Stimulated activated naive CD8-positive, alpha-beta T cell treated with anti-CD3 and anti-CD28 coated beads, Interleukin-15, Interleukin-2, amounts not matched to agents 100 ng/mL and 50 ng/mL, for 24 hours (primary cell): ENCODE results near the gene INPP4B.
"Not testable (repeated sequence)": the region's sequence is repeated elsewhere in the genome, so short reads cannot be mapped to it uniquely, and the experiment has no call there.

Source experiments
- H3K27ac Mint-ChIP-seq: one replicate; pipeline ENCODE4 v1.8.0; 2021; ENCODE audit warnings: mild to moderate bottlenecking, mixed read lengths
- H3K27me3 Mint-ChIP-seq: one replicate; pipeline ENCODE4 v1.8.0; 2021; ENCODE audit warnings: mixed read lengths
- H3K36me3 Mint-ChIP-seq: one replicate; pipeline ENCODE4 v1.8.0; 2021; ENCODE audit warnings: low read depth, mixed read lengths
- H3K4me1 Mint-ChIP-seq: one replicate; pipeline ENCODE4 v1.8.0; 2021; ENCODE audit warnings: low read depth, mixed read lengths
- H3K4me3 Mint-ChIP-seq: one replicate; pipeline ENCODE4 v1.8.0; 2021; ENCODE audit warnings: mild to moderate bottlenecking, mixed read lengths
- H3K9me3 Mint-ChIP-seq: one replicate; pipeline ENCODE4 v1.8.0; 2021; ENCODE audit warnings: mixed read lengths

INPP4B gene

DNA sequence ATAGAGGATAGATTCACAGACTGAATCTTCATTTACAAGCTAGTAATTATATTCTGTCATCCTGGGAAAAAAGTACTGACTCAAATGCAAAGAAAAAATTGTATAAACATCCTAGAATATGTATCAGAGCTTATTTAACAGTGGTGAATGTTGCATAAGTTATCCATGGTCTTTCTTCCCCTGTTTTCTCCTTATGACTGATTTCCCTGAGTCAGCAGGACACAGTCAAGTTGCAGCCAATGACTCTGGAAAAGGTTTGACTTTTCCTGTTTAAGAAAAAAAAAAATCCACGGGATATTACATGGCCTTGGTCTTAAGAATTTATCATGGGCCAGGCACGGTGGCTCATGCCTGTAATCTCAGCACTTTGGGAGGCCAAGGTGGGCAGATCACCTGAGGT lies 36.5 kb downstream of the INPP4B start:
- no peak overlapping the region for H3K4me3 Mint-ChIP-seq
- H3K27me3 Mint-ChIP-seq: no peaks in the 10 kb centered on the region
- H3K4me1 Mint-ChIP-seq: no peaks in the 10 kb centered on the region
- no peaks in the 10 kb centered on the region for H3K9me3 Mint-ChIP-seq
- H3K27ac Mint-ChIP-seq: no peak overlapping the region
- H3K36me3 Mint-ChIP-seq: no peaks in the 10 kb centered on the region

DNA sequence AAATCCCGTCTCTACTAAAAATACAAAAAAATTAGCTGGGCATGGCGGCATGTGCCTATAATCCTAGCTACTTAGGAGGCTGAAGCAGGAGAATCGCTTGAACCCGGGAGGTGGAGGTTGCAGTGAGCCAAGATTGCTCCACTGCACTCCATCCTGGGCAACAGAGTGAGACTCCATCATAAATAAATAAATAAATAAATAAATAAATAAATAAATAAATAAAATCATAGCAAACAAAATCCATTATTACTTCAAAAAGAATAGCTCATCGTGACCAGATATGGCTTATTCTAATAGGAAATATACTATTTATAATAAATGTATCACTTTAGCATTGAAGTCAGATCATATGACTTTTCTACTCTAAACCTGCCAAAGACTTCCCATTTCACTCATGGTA lies 42.2 kb downstream of the INPP4B start:
- not testable (repeated sequence) for H3K36me3 Mint-ChIP-seq, H3K9me3 Mint-ChIP-seq, H3K27ac Mint-ChIP-seq, H3K4me3 Mint-ChIP-seq, H3K27me3 Mint-ChIP-seq
- peaks cover 19% of the 10 kb centered on the region for H3K4me1 Mint-ChIP-seq

- Mint-ChIP-seq H3K27me3 (no peaks in the 10 kb centered on the region), H3K4me1 (peaks cover 19% of the 10 kb centered on the region), H3K4me3 (no peak overlapping the region), H3K36me3 (no peaks in the 10 kb centered on the region), H3K27ac (no peak overlapping the region), H3K9me3 (no peaks in the 10 kb centered on the region)
These were observed 44.1 kb downstream of the INPP4B start for GRCh38 chr4:142801966-142802365.

GRCh38 chr4:142781114-142781513 lies 65.0 kb downstream of the INPP4B start:
- no peaks in the 10 kb centered on the region for H3K4me1 Mint-ChIP-seq
- no peaks in the 10 kb centered on the region for H3K36me3 Mint-ChIP-seq
- H3K9me3 Mint-ChIP-seq: no peaks in the 10 kb centered on the region
- no peak overlapping the region for H3K4me3 Mint-ChIP-seq
- no peak overlapping the region for H3K27ac Mint-ChIP-seq
- H3K27me3 Mint-ChIP-seq: no peaks in the 10 kb centered on the region

DNA sequence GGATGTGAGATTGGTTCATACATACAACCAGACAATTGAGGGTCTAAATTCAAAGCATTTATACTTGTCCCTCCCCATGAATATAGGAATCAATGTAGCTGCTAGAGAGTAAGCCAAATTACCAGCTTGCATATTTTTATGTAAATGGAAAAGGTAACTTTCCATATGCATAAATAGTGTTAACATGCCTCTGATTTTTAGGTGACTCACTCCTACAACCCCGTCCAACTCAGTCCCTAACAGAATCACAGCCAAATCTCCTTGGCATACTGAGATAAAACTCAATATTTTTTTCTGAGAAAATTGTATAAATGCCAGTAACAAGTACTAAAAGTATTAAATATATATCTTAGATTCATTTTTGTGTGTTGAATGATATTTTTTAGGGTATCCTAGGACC lies 67.2 kb downstream of the INPP4B start:
- Mint-ChIP-seq H3K9me3 (no peaks in the 10 kb centered on the region), H3K4me1 (no peaks in the 10 kb centered on the region), H3K27me3 (no peaks in the 10 kb centered on the region), H3K36me3 (no peaks in the 10 kb centered on the region), H3K27ac (no peak overlapping the region), H3K4me3 (no peak overlapping the region)

DNA sequence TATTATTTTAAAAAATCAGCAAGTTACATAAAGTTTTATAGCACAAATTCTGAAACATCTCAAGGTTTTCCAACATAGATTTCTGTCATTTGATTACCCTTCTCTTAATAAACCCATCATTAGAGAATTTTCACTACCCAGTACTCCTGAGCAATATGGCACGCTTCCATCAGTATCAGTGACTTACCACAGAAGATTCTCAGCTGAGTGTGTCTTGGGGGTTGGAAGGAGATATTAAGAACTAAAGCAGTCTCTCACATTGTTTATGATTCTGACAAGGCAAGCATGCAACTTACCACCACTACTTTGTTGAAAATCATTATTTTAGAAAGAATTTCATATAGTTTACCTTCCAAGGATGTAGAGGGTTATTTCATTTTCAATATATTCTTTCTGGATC lies 67.7 kb downstream of the INPP4B start:
- Mint-ChIP-seq H3K27ac (no peak overlapping the region), H3K4me3 (no peak overlapping the region), H3K27me3 (no peaks in the 10 kb centered on the region), H3K4me1 (no peaks in the 10 kb centered on the region), H3K9me3 (no peaks in the 10 kb centered on the region), H3K36me3 (no peaks in the 10 kb centered on the region)

DNA sequence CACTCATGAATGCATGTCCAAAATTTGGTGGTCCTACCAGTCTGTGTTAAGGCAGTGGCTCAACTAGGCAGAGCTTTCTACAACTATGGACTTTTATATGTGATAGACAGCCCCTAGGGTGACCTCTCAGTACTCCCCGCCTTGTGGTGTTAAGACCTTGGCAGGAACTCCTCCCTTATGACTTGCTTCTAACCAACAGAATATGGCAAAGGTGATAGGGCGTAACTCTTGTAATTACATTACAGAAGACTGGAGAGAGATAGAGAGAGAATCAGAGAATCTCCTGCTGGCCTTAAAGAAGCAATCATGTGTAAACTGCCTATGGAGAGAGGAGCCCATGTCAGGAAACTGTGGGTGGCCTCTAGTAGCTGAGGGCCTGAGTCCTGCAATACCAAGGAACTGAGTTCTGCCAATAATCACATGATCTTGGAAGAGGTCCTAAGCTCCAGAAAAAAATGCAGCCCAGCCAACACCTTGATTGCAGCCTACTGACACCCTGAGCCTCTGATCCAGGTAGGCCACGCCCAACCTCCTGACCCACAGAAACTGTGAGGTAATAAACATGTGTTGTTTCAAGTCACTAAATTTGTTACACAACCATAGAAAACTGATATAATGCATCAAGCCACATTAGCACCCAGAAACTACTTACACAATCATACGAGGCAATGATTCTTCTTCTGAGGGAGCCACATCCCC lies 68.9 kb downstream of the INPP4B start:
- no peak overlapping the region for H3K27ac Mint-ChIP-seq
- no peak overlapping the region for H3K4me3 Mint-ChIP-seq
- H3K9me3 Mint-ChIP-seq: no peaks in the 10 kb centered on the region
- H3K27me3 Mint-ChIP-seq: no peaks in the 10 kb centered on the region
- no peaks in the 10 kb centered on the region for H3K36me3 Mint-ChIP-seq
- no peaks in the 10 kb centered on the region for H3K4me1 Mint-ChIP-seq

DNA sequence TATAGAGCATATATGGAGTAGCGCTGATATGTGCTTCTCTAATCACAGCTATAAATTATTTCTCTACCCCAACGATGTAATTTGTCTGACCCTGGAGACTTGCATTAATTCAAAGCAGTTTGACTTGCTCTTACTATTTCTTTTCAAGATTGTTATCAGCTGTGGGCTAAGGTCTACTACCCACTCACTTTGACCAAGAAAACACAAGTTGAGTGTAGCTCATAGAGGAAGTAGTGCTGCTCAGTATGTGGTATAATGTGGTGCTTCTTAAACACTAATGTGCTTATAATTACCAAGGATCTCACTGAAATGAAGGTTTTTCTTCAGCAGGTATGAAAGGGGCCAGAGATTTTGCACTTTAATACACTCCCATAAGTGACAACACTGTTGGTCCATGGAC lies 70.1 kb downstream of the INPP4B start:
- H3K4me1 Mint-ChIP-seq: no peaks in the 10 kb centered on the region
- no peak overlapping the region for H3K27ac Mint-ChIP-seq
- H3K4me3 Mint-ChIP-seq: no peak overlapping the region
- H3K36me3 Mint-ChIP-seq: no peaks in the 10 kb centered on the region
- H3K27me3 Mint-ChIP-seq: no peaks in the 10 kb centered on the region
- H3K9me3 Mint-ChIP-seq: no peaks in the 10 kb centered on the region

DNA sequence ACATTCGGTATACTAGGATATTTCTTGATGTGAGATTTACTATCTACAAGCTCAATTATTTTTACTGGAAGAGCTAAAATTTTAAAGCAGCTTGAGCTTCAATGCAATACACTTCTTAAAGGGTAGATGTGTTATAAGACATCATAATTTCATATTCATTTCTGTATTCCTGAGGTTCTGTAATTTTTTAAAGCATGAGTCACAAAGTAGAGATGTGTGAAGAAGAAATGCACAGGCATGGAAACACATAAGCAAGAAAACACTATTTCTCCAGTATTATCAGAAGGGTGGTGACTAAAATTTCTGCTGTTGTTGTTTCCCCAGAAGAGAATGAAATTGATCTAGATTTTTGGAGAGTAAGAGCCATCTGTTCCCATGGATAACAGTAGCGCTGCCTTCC lies 72.6 kb downstream of the INPP4B start:
- H3K9me3 Mint-ChIP-seq: no peaks in the 10 kb centered on the region

DNA sequence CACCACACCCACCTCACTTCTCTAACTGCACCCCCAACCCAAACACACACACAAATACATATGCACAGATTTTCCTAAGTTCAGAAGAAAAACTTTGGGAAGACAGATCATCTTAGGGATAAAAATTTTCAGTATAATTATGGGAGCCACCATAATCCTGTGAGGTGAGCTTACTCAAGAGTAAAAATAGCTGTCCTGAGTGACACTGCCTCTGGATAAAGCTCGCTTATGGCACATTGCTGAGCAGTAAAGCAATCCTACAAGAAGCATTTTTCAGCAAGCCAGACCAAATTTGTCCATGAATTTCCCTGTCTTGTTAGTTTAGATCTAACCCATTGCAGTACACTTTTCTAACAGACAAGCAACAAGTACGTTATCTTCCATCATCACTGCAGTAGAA lies 83.8 kb downstream of the INPP4B start:
- no peaks in the 10 kb centered on the region for H3K27me3 Mint-ChIP-seq
- H3K4me3 Mint-ChIP-seq: no peak overlapping the region
- H3K36me3 Mint-ChIP-seq: no peaks in the 10 kb centered on the region
- no peak overlapping the region for H3K27ac Mint-ChIP-seq
- H3K4me1 Mint-ChIP-seq: no peaks in the 10 kb centered on the region
- no peaks in the 10 kb centered on the region for H3K9me3 Mint-ChIP-seq

More for the DNA sequence above, 72.6 kb downstream of the INPP4B start:
- no peaks in the 10 kb centered on the region for H3K4me1 Mint-ChIP-seq
- H3K4me3 Mint-ChIP-seq: no peak overlapping the region
- H3K27me3 Mint-ChIP-seq: no peaks in the 10 kb centered on the region
- no peaks in the 10 kb centered on the region for H3K36me3 Mint-ChIP-seq
- H3K27ac Mint-ChIP-seq: no peak overlapping the region

GRCh38 chr4:142752202-142752786 lies 93.8 kb downstream of the INPP4B start:
- Mint-ChIP-seq H3K4me3 (no peak overlapping the region), H3K27me3 (no peaks in the 10 kb centered on the region), H3K27ac (no peak overlapping the region), H3K9me3 (no peaks in the 10 kb centered on the region), H3K4me1 (no peaks in the 10 kb centered on the region), H3K36me3 (no peaks in the 10 kb centered on the region)

DNA sequence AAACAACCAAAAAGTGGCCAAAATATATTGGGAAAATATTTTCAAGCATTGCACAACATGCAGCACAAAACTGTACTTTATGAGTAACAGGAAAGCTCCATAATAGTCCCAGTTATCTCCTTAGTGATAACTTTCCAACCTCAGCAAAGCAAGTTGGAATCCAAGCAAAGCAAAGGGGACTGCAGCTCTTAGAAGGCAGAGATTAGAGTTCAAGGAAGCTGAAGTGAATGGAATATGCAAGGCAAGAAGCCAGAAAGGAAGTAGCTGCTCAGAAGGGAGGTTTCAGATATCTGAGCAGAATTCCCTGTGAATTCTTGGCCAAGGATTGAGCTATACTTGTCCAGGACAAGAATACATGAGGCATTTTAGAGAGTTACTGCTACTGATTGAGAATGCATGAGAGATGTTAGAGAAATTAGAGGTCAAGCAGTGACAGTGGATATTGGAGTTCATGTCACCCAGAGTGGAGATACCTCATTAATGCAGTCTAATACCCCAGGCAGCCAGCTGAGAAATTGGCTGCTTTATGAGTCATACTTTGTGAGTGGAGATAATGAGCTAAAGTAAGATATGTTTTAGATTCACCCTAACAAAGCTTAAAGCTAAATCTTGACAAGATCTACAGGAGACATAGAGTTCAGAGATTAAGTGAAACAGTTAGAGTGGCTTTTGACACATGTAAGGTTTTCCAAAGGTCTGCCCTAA lies 102.8 kb downstream of the INPP4B start:
- no peak overlapping the region for H3K4me3 Mint-ChIP-seq
- H3K36me3 Mint-ChIP-seq: no peaks in the 10 kb centered on the region
- no peaks in the 10 kb centered on the region for H3K4me1 Mint-ChIP-seq
- no peaks in the 10 kb centered on the region for H3K27me3 Mint-ChIP-seq
- H3K9me3 Mint-ChIP-seq: peaks cover 32% of the 10 kb centered on the region
- no peak overlapping the region for H3K27ac Mint-ChIP-seq

DNA sequence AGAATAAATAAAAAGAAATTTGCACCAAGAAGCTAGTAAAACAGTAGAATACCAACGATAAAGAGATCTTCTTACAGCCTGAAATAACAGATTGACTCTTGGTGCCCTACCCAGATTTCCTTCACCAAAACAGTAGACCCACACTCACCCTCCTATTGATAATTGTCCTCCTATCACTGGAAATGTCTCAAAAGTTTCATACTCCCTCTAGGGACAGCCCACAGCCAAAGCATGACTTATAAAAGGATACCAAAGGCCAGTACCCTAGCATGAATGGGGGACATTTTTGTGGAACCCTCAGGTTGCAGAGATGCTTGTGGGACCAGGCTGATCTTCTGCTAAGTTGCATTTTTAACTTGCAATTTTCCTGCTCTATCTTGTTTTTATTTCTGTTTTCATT lies 104.1 kb downstream of the INPP4B start:
- Mint-ChIP-seq H3K27me3 (no peaks in the 10 kb centered on the region), H3K4me1 (no peaks in the 10 kb centered on the region), H3K27ac (no peak overlapping the region), H3K4me3 (no peak overlapping the region), H3K9me3 (peaks cover 32% of the 10 kb centered on the region), H3K36me3 (no peaks in the 10 kb centered on the region)

GRCh38 chr4:142728233-142728632 lies 117.9 kb downstream of the INPP4B start:
- Mint-ChIP-seq H3K4me3 (no peak overlapping the region), H3K4me1 (no peaks in the 10 kb centered on the region), H3K27me3 (no peaks in the 10 kb centered on the region), H3K27ac (no peak overlapping the region), H3K9me3 (no peaks in the 10 kb centered on the region), H3K36me3 (no peaks in the 10 kb centered on the region)

DNA sequence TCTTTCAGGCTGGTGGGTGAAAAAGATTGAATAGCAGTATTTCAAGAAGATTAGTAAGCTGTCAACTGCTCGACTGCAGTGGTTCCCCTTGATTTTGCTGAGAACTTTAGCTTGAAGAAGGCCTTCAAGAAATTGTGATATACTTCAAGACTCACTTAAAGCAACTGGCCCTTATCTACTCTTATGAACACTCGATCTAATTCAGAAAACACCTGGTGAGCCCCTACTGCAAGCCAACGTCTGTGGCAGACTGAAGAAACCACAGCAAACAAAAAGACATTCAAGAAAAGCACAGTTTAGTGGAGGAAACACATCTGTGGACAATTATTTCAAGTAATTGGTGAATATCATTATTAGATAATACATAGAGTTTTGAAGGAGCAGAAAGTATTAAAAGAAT lies 119.0 kb downstream of the INPP4B start:
- no peaks in the 10 kb centered on the region for H3K27me3 Mint-ChIP-seq
- H3K9me3 Mint-ChIP-seq: no peaks in the 10 kb centered on the region
- no peak overlapping the region for H3K4me3 Mint-ChIP-seq
- no peaks in the 10 kb centered on the region for H3K36me3 Mint-ChIP-seq
- H3K4me1 Mint-ChIP-seq: no peaks in the 10 kb centered on the region
- H3K27ac Mint-ChIP-seq: no peak overlapping the region

DNA sequence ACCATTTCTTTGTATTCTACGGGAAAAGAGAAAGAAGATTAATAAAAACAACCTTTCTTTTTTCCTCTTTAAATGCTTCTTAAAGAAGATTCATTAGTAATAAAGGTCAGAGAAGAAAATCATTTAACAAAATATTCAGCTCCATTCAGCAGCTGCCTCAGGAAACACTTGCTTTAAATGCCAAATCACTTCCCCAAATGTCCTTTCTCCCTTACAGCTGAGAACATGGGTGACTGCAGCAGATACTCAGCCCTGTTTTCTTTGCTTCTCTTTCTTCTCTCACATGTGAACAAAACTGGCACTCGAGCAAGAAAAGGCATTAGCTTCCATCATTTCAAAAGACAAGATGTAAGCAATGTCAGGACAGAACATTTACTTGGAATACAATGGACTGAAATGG lies 120.2 kb downstream of the INPP4B start:
- no peak overlapping the region for H3K27ac Mint-ChIP-seq
- H3K9me3 Mint-ChIP-seq: no peaks in the 10 kb centered on the region
- no peaks in the 10 kb centered on the region for H3K36me3 Mint-ChIP-seq
- no peak overlapping the region for H3K4me3 Mint-ChIP-seq
- H3K27me3 Mint-ChIP-seq: no peaks in the 10 kb centered on the region
- H3K4me1 Mint-ChIP-seq: no peaks in the 10 kb centered on the region
